HG02973 (cell line): ENCODE data around the gene MAPRE2.

Source experiments
- ATAC-seq: cut with Tn5 transposase; IDR thresholded peaks from one replicate; pipeline ENCODE4 v1.9.1; 2021; ENCODE audit warnings: moderate library complexity; ENCODE audit not compliant: unreplicated experiment

Gene MAPRE2

DNA sequence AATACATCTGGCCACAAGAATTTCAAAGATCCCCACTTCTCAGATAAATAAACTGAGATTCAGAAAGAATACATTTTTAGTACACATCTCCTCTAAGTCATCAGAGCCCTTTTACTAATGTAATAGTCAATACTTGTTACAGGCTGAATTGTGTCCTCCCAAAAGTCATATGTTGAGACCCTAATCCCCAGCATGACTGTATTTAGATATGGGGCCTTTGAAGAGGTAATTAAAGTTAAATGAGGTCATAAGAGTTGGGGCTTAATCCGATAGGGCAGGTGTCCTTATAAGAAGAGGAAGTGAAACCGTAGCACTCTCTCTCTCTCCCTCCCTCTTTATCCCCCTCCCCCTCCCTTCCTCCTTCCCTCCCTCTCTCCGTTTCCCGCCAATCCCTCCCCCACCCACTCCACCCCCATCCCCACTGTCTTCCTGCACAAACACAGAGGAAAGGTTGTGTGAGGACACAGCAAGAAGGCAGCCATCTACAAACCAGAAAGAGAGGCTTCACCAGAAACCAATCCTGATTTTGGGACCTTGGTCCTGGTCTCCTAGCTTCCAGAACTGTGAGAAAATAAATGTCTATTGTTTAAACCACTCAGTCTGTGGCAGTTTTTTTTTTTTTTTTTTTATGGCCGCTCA is 133.0 kb downstream of the MAPRE2 start:
- peak; percentile 77 for ATAC-seq

DNA sequence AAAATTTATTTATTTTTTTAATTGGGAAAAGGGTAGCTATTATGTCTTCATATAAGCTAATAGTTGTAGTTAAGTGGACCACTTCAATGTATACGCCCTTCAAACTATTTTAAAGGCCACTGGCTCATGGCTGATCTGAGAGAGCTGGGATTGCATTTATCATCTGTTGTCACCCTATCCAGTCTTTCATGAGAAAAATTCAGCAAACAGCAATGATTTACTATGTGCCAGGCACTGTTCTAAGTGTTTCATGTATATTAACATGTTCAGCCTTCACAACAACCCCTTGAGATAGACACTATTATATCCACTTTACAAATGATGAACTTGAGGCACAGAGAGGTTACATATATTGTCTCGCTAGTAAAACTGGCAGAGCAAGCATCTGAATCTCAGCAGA is 133.5 kb downstream of the MAPRE2 start:
- ATAC-seq, result no peak

DNA sequence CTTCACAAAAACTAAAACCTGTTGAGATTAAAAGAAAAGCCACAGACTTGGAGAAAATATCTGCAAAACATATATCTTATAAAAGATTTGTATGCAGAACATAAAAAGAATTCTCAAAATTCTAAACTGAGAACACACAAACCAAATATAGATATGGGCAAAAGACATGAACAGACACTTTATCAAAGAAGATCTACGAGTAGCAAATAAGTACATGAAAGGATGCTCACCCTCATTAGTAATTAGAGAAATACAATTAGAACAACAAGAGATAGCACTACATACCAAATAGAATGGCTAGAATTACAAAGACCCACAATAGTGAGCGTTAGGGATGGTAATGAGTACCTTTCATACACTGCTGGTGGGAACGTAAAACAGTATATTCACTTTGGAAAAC is 135.7 kb downstream of the MAPRE2 start:
- ATAC-seq, result no peak

DNA sequence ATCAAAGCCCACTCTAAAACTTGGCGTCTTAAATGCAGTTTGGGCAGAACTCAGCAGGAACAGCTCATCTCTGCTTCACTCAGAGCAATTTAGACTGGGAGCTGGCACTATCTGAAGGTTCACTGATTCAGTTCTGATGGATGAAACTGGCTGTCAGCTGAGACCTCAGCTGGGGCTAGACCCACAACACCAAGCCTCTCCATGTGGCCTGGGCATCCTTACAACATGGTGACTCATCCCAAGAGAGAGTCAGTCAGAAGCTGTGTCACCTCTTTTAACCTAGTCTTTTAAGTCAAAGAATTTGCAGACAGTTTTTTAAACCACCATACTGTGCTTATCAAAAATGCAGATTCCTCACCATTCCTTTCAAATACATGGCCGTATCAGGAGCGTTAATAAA is 137.0 kb downstream of the MAPRE2 start:
- ATAC-seq, result no peak

DNA sequence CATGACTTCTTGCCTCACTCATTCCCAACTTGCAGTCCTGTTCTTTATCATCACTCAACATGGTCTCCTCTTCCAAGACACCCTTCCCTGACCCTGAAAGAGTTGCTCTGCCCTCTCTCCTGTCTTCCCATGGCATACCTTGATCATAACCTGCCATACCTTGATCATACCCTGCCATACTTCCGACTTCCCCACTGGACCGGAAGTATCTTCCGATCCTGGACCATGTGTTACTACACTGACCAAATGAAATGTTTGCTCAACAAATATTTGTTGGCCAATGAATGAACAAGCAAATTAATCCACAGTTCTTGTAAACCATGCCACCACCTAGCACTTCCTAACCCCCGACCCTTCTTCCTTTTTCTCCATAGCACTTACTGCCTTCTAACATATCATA is 138.7 kb downstream of the MAPRE2 start:
- ATAC-seq, result no peak

DNA sequence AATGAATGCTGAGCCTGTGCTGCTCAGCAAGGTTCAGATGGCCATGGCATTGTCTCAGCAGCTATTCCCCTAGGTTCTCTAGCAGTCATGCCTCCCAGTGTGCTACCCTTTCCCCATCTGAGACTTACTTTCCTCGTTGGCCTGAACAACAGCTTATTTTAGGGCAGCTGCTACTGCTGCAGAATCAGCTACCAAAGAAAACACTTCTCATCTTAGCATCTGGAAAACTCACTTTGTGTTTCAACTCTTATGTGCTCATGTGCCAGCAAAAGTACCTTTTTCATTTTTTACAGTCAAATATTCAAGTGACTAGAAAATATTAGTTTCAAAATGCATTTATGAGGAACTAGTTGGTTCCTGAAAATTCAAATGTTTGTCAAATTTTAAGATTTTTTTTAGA is 139.2 kb downstream of the MAPRE2 start:
- no peak for ATAC-seq

DNA sequence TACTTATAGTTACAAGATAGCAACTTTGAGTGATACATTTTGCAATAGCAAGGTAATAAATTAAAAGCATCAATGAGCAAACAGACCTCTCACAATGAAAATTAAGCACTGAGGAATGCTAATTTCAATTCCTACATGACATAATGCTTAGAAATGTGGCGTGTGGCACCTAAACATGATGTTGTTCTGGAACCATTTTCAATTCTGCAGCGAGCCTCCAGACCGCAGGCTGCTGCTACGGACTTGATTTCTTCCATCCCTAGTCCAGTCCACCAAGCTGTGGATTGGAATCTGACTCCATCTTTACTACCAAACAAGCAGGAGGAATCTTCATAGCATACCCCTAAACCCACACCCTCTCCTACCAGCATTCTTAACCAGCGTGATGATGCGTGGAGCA is 140.9 kb downstream of the MAPRE2 start:
- ATAC-seq, result no peak

DNA sequence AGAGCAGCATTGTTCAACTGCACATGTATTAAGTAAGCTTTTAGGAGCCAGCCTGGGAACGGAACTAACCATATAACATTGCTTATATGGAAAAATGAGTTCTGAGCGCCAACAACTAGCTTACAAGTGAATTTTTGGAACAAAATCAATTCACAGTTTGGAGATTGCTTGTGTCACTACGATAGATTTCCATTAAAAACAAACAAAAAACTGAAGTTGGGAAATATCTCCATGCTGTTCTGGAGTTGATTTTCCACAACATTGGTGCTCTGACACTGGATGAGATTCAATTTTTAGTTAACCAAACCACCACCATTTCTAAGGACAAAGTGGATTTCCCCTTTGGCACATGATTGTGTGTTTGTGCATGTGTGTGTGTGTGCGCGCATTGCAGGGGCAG is 142.7 kb downstream of the MAPRE2 start:
- no peak for ATAC-seq

DNA sequence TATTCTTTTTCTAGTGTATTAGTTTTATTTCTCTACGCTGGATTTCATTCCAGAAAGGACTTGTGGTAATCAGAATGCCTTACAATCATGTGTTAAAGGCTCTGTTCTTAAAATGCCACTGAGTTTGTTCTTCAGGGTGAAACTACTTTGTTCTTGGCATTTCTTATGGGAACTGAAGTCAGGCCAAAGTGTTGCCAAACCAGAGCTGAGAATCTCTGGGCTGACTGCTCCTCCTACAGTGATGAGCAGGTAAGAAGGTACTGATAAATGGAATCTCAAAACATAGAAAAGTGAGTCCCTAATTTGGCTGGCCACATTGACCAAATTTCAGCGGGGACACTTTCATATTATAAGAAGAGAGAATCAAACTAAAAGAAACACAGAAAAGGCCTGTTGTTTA is 144.6 kb downstream of the MAPRE2 start:
- ATAC-seq, result no peak

DNA sequence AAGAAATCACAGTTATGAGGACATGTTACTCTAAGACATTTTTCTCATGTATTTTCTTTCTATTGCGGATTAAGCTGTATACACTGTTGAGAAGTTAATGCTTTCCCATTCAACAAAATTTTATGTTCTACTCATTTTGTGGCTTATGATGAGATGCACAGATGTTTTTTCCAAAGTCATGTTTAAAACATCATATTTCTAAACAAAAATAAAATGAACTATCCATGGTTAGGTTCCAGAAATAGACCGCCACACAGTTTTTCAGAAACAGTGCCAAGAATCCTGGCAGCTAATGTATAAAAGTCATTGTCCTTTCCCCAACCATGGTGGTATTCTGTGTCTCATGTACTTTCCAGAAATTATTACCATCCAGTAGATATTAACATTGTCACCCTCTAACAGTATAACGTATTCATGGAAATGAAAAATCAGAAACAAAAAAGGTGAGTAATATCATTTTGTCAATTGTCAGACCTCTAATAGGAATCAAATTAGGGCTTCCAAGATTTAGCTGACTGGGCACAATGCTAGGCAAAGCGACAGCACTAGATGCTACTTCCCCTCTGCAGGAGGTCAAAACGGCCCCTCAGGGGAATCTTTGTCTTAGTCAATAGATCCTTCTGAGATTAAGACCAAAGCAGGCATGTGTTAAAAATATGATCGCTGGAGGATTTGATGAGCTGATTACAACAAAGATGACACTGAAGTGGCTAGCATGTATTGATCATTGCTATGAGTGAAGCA is 145.2 kb downstream of the MAPRE2 start:
- no peak for ATAC-seq

DNA sequence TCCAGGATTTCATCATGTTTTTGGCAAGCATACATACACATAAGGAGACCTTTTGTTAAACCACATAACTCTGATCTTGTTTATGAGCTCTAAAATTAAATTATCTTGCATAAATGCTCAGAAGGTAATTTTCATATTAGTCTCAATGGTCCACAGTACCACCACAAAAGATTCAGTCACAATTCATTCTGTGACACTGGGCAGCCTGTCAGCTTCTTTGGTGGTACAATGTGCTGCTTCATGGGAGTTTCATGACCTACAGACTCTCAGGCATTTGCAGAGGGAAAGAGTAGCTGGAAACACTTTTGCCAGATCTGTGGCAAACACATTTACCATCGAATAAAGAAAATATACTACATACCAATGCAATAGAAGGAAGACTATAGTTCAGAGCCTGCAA is 148.3 kb downstream of the MAPRE2 start:
- ATAC-seq, result no peak

DNA sequence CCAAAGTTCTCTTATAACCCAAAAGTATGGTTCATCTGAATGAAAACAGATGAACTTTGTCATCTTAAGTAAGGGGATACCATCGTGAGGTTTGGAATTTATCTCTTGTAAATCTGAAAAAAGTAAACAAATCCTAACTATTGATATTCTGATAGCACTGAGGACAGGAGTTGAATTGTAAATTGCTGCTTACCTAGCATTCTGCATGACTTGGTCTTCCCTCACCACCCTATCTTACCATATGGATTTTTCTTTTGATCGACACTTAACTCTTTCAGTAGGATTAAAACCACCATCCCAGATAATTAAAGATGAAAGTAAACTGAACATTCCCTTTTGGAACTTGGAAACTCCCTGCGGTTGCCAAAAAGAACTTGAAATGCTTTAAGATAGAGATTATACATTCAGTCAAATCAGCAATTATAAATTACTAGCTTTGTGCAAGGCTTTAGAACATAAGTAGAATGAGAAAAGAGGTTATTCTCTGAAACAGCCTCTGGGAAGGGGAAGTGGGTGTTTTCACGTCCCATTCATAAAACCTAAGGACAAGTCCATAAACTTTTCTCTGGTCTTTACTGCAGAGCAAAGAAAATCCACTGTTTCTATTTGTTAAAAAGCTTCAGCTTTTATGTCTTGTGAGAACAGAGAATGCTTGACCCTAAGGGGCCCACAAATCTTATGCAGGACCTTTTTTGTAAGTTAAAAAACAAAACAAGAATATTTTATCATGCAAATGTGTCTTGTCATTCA is 149.9 kb downstream of the MAPRE2 start:
- no peak for ATAC-seq

DNA sequence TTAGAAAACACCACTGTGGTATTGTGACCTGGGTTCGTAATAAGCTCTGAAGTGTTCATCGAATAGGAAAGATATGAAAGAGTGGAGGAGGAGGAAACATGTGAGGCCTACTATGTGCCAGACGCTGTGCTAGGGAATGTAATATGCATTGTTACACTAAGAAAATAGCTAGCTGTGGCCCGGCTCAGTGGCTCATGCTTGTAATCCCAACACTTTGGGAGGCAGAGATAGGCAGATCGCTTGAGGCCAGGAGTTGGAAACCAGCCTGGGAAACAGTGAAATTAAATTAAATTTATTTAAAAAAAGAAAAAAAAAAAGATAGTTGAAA is 150.4 kb downstream of the MAPRE2 start:
- no peak for ATAC-seq

DNA sequence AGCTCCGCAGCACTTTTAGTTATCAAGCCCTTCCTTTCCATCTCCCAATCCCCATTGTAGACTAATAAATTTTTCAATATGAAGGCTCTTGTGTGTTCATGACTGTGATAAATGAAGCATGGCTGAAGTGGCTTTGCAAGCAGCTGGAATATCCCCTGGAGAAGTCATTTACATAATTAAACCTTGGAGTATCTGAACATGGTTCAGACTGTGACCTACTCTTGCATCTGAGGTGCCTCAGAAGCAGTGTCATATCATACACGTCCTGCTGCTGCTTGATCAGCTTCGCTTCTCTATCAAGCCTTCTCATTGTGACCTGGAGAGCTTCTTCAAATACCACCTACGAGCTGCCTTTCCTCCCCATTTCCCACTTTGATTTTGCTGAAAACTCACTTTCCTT is 151.2 kb downstream of the MAPRE2 start:
- no peak for ATAC-seq
